HG02571 (cell line): ENCODE measurements around the gene TNK2.
"Not testable (repeated sequence)": the region's sequence is repeated elsewhere in the genome, so short reads cannot be mapped to it uniquely, and the experiment has no call there.

ENCODE experiments used
- ATAC-seq: cut with Tn5 transposase; IDR thresholded peaks from one replicate; pipeline ENCODE4 v1.9.1; 2021; ENCODE audit warnings: mild to moderate bottlenecking, moderate library complexity; ENCODE audit not compliant: unreplicated experiment

Gene TNK2

DNA sequence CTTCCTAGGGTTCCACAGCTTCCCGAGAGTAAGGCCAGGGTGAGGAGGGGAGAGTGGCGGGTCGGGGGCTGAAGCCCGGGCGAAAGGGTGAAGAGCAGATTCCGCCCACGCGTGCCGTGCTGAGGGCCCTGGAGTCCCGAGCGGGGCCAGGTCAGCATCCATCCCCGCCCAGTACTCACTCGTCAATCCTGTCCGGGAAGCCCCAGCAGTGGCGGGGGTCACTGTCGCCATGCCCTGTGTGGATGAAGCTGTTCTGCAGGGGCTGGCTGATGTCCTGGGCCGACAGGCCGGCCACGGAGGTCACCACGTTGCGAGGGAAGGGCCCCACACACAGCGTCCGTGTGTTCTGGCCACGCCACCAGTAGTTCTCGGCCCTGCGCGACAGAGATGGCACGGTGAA lies 36.3 kb downstream of the TNK2 start:
- no peak for ATAC-seq

DNA sequence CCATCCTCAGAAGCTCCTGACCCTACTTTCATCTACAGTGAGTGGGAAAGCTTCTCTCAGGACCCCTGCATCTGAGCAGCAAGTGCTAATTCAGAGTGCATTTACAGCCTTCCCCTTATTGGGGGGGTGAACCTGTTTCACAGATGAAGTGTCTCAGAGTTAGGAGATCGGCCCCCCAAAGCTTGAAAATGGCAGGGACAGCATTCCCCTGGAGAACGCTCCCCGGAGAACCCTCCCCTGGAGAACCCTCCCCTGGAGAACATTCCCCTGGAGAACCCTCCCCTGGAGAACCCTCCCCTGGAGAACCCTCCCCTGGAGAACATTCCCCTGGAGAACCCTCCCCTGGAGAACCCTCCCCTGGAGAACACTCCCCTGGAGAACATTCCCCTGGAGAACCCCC lies 36.7 kb downstream of the TNK2 start:
- not testable (repeated sequence) for ATAC-seq

DNA sequence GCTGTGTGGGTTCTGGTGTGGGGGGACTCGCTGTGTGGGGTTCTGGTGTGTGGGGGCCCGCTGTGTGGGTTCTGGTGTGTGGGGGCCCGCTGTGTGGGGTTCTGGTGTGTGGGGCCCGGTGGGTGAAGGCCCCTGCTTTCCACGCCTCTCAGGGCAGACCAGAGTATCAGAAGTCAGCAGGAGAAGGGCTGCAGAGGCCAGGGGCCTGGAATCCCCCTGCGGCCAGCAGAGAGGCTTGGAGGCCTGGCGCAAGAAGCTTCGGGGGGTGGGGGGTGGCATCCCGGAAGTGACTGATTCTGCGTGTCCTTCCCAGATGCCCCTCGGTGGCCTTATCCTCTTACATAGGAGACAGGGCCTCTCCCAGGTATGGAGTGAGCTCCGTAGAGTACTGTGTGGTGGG lies 37.4 kb downstream of the TNK2 start:
- ATAC-seq: no peak

DNA sequence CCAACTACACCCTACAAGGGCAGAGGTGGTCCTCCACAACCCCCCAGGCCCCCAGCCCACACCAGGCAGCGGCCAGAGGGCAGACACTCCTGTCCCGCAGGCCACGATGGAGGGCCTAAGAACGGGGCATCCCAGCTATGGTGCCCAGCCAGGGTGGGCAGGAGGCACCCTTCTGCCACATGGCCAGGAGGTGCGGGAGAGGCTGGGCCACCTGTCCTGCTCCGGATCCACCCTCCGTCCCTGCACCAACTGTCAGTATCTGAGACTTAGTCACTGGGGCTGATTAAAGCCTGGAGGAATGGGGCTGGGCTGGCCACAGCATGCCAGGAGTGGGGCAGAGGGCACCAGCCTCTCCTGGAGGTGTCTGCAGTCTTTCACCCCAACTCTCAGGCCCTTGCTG lies 37.9 kb downstream of the TNK2 start:
- ATAC-seq: no peak

DNA sequence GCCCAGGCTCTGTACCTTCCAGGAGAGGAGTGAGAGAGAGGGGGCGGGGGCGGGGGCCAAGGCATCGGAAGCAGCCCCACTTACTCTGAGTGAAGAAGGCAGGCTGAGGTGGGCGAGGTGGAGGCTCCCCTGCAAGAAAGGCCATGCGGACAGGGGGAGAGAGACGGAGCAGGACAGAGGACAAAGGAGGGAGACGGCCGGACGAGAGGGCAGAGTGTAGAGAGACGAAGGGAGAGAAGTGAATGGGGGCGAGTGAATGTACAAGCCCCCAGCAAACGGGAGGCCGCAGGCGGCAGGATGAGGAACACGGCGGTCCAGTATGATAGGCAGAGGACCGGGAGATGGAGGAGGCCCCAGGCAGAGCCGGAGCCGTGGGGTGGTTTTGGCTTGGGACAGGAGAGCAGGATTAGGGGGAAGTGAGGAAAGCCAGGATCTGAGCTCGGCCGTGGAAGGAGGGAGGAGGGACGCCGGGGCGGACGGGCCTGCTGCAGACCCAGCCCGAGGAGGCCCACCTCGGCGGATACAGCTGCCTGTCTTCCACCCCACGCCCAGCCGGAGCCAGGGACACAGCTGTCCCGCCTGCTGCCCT lies 38.8 kb downstream of the TNK2 start:
- no peak for ATAC-seq

DNA sequence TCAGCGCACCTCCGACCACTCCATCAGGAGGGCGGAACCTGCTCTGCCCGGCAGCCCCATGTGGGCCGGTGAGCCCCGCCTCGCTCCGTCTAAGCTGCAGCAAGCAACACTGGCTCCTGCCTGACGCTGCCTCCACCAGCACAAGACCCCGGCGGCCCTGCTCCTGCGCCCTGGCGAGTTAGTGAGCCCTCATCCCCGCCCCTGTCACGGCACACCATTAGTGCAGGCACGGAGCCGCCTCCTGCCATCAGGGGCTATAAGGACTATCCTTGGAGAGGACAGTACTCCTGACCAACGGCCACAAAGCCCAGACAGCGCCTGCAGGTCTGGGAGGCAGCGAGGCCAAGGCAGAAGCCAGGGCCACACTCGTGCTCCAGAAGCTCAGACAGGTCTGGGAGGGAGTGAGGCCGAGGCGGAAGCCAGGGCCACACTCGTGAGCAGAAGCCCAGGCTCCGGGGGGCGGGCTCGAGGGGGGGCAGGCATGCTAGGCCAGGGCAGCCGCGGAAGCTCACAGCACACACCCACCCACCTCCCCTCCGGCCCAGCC lies 39.4 kb downstream of the TNK2 start:
- no peak for ATAC-seq

DNA sequence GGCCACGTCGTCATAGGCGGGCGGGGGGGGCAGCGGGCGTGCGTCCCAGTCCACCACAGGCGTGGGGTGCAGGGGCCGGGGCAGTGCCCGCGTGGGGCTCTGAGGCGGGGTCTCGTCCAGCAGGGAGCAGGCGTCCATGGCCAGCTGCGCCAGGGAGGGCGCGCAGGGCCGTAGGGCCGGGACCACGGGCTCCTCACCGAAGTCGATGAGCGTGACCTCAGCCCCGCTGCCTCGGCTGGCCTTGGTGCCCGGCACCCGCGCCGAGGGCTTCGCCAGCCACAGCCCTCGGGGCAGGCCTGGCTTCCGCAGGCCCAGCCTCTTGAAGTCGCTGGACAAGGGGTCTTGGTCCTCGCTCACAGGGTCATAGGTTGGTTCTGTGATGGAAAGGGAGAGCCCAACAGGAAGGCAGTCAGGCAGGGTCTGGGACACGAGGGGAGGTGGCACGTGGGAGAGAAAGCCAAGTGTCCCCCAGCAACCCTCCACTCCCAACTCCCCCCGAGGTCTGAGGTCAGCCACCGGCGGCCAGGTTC lies 40.0 kb downstream of the TNK2 start:
- ATAC-seq: no peak

DNA sequence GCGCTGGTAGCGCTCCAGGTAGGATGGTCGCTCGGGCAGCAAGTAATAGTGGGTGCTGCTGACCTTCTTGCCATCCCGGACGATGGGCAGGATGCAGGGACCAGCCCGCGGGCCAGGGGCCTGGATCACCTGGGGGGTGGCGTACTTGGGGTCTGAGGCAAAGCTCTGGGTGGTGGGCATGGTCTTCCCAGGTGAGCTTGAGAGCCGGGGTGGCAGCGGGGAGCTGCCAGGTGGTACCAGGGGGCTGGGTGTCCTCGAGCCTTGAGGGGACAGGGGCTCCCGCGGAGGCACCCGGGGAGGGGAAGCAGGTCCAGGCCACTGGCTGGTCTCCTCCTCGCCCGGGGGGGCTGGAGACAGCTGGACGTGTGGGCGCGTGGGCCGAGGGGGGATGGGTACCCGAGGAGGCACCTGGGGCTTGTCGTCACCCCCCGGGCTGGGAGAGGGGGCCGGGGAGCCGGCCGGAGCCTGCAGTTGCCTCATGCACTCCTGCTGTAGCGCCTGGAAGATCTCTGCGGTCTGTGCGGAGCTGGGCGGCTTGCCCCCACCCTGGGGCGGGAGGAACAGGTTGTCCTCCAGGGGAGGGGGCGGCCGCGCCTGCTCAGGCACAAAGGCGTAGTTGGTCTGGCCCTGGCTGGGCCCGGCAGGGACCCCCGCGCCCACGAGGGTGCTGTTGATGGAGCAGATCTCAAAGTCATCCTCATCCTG lies 40.6 kb downstream of the TNK2 start:
- no peak for ATAC-seq

DNA sequence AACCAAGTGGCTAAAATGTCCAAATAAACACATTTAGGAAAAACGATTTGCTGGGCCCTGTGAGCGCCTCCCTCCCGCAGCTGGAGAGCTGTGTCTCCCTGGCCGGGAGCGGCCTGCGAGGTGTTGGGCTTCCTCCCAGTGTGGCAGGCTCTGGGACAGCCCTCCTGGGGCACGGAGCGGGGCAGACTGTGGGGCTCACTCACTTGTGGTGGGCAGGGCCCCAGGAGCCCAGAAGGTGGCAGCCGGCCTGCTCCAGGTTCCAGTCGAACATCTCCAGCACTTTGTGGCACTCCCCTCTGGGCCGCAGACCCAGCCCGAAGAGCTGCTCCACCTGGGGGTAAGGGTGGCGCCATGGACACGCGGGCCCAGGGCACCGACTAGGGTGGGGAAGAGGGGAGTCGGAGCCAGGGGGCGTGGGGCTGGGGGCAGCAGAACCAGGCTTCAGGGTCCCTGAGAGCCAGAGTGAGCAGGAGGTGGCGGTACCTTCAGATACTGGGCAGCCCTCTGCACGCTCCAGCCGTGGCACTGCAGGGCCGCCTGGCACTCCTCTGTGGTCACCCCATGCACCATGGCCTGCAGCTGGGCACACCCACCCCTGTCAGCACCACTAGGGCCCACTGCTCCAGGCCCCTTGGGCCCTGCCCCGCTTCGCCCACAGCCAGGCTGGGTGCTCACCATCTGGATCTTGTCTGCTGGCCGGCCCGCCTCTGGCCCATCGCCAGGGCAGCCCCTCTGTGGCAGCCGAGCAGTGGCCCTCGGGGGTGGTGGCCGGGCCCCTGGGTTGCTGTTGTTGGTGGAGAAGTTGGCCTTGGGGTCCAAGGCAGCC lies 41.5 kb downstream of the TNK2 start:
- ATAC-seq: no peak

DNA sequence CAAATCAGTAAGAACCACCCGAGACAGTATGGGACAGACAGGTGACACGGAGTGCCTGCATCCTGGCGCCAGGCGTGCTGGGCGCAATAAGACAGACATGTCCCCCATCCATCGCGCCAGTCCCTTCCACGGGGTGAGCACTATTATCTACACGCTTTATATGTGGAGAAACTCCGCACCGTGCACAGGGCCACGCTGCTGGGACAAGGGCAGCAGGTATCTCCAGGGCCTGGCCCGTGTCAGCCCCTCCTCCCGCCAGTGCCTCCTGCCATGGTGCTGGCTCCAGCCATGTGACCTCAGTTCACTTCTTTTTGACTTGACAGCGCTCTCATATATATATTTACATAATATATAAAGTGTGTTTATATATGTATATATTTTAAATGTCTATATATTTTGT lies 42.6 kb downstream of the TNK2 start:
- ATAC-seq: no peak

DNA sequence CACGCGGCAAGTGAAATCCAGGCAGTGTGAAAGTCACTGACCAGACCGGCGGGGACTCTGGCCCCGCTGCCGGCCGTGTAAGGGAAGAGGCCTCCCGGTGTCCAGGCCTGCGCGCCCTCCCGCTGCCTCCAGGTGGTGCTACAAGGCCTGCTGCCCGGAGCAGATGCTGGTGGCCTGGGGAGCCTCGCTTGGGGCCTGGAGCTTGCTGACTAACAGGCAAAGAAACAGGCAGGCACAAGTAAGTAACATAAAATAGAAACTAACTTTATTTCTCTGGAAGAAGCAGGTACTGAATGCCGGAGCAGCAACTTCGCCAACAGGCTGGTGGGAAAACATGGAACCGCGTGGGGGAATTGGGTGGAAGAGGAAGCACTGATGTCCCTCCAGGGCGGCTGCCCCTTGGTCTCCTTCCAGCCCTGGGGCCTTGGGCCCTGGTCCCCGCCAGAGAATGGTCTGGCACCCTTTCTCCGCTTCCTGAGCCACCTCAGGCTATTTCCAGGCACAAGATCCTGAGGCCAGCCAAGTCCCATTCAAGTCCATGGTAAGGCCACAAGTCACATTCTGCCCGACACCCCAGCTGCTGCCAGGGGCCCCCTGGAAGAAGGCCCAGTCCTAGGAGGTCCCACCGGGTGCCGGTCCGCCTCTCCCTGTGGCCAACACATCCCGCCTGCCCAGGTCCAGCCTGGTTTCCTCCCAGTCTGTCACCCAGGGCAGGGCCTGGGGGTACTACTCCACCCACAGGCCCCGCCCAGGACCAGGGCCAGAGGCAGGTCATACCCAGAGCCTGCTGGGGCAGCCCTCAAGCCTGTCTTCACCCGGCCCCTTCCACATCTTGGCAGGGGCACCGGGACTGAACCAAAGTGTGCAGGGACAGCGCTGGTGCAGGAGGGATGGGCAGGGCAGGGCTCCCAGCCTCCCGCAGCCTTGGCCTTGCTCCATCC lies 45.0 kb downstream of the TNK2 start:
- ATAC-seq: no peak

DNA sequence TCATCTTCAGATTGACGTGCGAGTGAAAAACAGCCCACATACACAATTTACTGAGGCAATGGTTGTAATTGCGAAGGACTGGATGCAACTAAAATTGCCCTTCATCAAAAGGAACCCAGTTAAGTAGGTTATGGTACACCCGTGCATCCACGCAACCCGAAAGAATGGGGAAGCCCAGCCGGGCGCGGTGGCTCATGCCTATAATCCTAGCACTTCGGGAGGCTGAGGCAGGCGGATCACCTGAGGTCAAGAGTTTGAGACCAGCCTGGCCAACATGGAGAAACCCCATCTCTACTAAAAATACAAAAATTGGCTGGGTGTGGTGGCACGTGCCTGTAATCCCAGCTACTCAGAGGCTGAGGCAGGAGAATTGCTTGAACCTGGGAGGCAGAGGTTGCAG lies 46.0 kb downstream of the TNK2 start:
- not testable (repeated sequence) for ATAC-seq

DNA sequence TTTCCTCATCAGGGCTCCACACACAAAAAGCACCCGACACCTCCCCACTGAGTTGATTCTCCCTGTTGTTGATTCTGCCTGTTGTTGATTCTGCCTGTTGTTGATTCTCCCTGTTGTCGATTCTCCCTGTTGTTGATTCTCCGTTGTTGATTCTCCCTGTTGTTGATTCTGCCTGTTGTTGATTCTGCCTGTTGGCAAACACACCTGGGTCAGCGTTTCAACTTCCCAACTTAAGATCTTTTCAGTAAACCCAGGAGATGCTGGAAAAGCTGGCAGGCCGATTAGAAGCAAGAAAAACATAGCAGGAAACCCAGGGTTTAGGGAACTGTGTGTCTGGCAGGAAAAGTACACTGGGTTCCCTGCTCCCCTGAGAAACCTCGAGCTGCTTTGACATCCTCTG lies 47.9 kb downstream of the TNK2 start:
- ATAC-seq: no peak

DNA sequence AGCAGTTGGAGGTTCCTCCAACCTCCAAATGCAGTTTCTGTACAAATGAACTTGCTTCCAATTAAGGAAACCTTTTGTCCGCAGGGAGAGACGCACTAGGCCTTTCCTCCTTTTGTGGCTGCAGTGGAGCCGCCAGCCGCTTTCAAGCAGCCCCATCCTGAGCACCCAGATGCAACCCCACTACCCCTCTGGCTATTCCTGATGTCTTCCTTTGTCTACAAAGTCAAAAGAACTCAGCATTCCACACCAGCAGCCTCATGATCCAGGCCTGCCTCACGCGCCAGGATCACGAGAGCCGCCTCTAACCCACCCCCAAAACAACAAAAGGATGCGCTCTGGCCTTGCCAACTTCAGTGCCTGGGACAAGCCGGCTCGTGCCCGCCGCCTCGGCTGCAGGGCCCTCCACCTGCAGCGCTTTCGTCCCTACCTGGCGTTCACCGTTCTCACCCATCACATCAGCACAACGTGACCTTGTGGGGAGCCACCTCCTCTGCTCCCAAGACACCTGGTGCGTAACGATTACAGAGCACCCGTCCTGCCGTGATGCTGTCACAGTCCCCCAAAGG lies 48.4 kb downstream of the TNK2 start:
- no peak for ATAC-seq

DNA sequence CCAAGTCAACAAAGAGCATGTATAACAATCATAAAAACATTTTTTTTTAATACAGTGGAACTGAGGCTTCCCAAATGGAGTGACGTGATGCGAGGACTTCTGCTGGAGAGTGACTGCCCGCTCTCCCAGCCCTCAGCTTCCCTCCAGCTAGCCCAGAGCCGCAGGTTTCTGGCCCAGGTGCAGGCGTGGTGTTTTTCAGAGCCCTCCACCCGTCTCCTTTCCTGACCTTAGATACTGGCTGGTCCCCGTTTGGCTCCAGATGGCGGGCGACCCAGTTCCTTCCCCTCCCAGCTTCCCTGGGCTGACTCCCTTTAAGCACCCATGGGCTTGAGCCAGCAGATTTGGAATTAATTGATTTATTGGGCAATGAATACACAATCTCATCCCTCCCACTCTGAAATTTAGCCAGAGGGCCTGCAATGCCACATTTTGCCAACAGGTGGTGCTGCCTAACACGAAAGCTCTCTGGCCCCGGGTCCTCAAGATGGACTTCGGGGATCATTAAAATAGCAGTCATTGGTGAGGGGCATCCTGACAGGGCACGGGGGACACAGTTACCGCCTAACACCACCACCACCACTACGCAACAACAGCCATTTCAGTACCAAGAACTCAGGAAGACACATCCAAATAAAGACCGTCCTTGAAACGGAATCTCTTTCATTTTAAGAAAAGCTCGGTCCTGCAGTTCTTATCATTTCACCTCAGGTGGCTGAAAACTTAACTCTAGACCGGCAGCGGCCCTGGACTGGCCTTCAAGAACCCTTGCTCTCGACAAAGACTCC lies 49.1 kb downstream of the TNK2 start:
- ATAC-seq: no peak

DNA sequence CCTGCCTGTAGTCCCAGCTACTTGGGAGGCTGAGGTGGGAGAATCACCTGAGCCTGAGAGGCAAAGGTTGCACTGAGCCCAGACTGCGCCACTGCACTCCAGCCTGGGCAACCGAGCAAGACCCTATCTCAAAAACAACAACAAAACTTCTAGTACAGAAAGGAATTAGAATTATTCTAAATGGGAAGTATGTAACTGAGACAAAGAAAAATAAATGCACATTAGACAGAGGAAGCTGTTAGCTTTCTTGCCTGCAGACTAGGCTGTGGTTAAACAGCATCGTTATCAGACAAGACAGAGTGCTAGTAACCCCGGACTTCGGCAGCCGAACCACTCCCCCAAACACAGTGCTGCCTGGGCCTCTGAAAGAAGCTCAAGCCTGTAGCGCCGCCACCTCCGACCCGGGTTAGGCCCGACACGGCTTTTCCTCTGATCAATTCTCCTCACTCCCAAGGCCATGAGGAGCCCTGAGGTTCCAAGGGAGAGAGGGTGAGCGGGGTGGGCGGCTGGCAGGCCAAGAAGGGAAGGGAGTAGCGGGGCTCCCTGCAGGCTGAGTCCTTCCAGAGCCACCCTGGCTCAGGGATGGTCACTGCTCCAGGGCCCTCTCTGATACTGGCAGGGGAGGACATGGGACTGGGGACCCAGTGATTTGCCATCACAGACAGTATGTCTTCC lies 51.8 kb downstream of the TNK2 start:
- no peak for ATAC-seq

DNA sequence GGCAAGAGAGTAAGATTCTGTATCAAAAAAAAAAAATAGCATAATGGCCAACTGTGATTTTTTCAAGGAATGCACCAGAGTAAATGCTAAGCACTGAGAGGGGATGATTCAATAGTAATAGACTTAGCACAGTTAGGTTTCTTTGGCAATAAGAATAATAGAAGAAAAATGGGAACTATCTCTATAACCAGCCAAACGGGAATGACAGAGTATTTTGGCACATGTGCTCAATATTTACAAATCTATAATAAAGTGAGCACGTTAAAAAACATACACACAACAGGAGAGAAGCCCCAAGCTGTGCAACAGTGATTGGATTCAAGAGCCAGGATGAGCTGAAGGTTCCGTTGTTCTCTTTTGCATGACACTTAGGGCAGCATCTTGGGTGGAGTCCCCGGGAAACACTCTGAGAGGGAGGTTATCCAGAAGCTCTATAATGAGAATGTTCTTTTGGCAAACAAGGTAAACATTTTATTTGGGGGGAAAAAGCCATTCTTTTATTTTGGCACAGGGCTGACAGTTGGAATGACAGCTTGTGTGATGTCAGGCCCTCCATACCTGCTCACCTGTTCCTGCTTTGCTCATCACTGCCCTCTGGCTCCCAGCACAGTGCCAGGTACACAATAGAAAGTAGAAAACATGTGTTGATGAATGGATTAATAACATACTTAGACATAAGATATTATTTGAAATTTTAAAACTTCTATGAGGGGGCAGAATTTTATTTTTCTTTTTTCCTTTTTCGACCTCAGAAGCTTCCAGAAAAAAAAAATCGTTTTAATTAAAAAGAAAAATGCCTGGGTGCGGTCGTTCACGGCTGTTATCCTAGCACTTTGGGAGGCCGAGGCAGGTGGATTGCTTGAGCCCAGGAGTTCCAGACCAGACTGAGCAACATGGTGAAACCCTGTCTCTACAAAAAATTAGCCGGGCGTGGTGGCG lies 52.6 kb downstream of the TNK2 start:
- ATAC-seq: no peak
